ENCODE data around the gene SYNE1.

- TF ChIP-seq, protein P1, sequence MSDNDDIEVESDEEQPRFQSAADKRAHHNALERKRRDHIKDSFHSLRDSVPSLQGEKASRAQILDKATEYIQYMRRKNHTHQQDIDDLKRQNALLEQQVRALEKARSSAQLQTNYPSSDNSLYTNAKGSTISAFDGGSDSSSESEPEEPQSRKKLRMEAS (IDR thresholded peaks at IDR 0.05): no peak
- TF ChIP-seq RAD21 (IDR thresholded peaks at IDR 0.05) (no peak), JUND (IDR thresholded peaks at IDR 0.05) (no peak), SP1 (IDR thresholded peaks at IDR 0.05) (no peak), CTCF (IDR thresholded peaks at IDR 0.05; ENCODE audit: low read depth, low read length, missing input control) (no peak)
Observed at GRCh38 chr6:152461556-152461955, 175.6 kb downstream of the SYNE1 start.
